Measurements from ENCODE around the gene TEPSIN.
"Not testable (repeated sequence)": the region's sequence is repeated elsewhere in the genome, so short reads cannot be mapped to it uniquely, and the experiment has no call there.

Gene TEPSIN

DNA sequence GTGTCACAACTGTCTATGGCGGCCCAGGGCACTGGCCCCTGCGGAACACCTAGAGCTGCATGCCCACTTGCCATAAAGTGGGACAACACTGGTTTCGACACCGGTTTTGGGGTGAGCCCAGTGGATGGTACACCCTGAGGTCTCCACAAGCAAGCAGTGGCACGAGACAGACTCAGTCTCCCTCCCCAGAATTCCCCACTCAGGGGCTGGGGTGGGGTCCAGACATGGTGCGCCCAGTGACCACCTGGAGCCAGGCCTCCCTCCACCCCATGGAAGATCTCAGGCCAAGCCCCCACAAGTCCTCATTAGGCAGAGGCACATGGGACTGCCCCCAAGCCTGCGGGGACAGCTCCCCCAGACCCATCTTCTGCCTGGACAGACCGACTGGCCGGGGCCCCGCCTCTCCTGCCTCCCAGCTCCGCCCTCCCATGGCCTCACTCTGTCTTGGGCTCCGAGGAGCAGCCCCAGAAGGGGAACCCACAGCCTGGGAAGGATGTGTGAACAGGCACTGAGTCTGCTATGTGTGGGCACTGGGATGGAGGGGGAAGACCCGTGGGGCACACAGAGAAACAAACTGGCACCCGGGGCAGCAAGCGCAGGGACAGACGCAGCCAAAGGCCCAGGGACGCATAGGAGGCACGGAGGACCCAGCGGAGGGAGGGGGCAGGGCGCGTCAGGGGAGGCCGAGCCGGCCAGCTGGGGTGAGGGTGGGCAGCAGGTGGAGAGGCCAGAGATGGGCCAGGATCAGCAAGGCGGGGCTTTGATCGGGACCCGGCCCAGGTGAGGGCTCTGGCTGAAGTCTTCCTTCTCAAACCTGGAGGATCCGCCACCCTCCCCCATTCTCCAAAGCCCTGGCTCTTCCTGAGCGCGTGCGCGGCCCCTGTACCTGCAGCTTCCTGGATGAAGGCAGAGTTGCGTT lies 2.8 kb downstream of the TEPSIN start:
- DNase-seq (ENCODE audit: low spot score) = no peak

DNA sequence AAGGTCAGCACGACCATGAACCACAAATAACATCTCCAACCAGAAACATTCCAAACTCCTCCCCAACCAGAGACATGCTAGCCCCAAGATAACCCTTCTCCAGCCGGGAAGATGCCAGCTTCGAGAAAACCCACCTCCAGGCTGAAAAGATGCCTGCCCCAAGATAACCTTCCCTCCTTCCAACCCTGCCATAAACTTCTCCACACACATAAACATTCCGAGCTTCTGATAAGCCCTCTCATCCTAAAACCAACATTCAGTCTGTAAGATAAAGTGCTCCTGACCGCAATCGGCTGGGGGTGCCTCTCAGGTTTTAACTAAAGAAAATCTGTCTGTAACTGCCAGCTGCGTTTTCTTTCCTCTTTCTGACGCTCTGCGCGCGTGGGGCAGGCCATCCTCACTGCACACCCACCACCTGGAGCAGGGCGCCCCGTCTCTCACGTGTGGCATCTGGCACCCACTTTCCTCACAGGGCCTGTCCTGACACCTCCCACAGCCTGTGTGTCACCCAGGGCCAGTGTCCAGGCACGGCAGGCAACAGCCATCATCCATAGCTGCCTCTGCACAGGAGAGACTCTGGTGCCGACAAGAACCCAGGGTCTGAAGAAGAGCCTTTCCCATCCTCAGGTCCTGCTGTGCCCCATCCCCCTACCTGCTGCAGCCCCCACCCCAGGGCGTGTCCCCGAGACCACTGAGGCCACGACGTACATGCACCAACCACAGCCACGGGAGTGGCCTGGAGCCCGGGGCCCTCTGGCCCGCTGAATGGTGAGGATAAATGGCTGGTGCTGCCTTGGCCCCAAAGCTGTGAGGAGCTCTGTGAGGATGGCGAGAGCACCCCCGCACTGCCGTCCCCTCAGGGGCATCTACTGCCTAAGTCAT lies 3.7 kb downstream of the TEPSIN start:
- no peak for DNase-seq (ENCODE audit: low spot score)

DNA sequence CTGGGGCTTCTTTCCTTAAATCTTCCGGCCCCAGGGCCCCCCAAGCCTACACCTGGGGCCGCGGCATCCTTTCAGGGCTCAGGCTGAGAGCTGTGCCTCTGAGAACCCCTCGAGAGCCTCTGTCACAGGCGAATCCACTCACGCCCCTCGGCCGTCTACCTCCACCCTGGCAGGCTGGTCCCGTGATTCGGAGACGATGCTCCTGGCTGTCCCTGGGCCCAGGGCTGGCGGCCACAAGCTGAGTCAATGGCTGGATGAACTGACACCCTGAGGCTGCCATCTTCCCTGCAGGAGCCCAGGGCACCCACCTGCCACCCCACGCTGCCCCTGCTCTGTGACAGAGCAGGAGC lies 4.4 kb downstream of the TEPSIN start:
- no peak for DNase-seq (ENCODE audit: low spot score)

DNA sequence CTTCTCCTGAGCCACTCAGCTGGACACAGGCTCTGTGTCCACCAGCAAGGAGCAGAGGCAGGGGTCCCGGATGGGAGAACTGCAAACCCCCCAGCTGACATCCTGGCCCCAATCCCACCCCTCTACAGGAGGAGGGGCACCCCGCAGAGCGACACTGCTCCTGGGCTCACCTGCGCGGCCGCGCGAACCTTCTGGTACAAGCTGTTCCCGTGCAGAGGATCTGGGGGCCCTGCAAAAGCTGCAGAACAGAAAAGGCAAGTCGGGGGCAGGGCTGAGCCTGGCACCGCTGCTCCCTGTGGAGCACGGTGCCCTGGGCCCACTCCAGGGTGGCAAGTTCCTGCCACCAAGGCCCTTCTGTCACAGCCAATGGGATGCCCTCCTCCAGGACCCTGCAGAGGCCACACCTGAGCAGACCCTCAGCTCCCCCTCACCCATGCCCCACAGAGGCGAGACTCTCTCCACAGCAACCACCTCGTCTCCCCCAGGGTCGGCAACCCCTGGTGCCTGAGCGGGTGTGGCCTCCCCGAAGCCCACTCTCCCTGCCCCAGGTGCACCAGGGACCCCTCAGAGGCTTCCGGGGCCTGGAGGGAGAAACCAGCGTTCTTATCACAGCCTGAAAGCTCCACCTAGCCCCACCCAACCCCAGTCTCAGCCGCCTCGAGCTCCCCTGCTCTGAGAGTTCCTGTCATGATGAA lies 4.9 kb downstream of the TEPSIN start:
- no peak for DNase-seq (ENCODE audit: low spot score)

DNA sequence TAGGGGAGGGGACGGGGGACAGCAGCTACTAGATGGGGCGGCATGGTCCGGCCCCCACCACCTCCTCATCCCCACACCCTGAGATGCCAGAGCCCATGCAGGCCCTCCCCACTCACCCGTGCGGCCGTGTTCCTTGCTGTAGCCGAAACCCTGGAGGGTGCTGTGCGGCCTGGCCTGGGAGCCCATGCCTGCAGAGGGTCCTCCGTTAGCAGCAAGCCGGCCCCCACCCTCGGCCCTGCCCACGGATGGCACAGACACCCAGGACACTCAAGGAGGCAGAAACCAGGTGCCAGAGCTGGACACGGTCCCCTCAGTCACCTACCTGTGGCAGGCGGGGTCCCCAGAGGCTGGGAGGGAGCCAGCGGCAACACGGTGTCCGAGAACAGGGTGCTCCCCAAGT lies 5.5 kb downstream of the TEPSIN start:
- no peak for DNase-seq (ENCODE audit: low spot score)

DNA sequence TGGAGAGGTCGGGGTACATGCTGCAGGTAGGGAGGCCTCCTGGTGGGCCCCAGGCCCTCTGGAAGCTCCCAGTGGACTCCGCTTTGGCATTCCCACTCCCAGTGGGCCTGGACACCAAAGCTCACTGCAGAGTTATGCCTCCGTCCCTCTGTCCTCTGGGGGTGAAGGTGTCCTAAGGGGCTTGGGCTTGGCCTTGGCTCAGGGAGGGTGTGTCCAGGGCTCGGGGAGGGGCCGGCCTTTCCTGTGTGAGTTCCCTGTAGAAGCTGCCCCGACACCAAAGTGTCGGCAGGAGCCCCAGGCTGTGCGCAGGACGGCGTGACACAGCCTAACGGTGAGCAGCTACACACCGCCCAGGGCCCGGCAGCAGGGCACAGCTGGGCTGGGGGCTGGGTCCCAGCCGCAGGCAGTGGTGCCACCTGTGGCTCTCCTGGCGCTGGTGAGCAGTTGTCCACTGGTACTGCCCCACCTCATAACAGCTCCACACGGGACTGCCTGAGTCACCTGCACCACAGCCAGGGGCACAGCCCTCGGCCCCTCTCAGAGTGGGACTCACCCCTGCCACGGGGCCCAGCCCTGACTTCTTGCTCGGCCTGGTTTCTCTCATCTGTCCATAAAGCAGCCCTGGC lies 6.1 kb downstream of the TEPSIN start:
- no peak for DNase-seq (ENCODE audit: low spot score)

DNA sequence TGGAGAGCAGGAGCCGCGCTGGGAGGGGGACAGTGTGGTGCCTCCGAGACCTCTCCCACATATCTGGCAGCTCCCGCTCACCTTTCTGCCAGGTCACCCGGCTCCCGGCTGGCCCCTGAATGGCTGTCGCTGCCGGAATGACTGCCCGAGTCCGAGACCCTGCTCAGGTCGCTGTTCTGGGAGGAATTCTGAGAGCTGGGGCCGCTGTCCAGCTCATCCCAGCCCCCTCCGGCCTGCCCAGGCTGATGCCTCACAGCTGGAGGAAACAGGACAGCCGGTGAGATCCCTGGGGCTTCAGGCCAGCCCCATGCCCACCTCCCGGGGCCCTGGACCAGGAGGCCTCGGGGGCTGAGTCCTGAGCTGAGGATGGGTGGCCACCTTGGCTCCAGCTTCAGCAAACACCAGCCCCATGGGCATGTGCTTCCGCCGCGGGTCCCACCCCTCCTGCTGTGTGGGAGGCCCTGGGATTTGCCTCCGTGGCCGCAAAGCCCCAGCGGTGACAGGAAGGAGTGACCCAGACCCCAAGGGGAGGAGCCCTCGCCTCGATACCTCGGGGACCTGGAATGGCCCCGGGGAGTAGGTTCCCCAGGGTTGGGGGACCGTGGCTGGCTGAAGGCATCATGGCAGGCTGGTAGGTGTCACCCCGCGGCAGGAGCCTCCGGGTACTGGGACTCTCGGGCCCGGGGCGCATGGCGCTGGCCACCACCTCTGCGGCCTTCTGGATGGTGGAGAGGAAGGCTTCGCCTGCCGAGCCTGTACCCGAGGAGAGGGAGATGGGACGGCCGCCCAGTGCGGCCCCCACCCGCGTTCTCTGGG lies 6.9 kb downstream of the TEPSIN start:
- no peak for DNase-seq (ENCODE audit: low spot score)

DNA sequence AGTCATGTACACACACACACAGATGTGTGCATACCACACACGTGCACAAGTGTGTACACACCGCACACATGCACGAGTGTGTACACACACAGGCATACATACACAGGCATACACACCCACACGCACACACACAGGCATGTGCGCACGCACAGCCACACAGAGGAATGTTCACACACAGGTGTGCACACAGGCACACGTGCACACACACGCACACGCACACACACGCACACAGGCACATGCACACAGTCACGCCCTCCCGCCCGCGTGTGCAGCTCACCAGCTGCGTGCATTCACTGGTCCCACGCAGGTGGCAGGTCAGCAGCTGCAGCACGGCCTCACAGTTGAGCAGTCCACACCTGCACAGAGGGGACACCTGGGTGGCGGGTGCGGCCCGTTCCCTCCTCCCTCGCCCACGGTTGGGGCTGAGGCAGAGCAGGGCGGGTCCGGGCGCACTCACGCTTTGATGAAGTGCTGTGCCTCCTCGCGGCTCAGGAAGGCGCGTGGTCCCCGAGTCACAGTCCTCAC lies 7.7 kb downstream of the TEPSIN start:
- no peak for DNase-seq (ENCODE audit: low spot score)

DNA sequence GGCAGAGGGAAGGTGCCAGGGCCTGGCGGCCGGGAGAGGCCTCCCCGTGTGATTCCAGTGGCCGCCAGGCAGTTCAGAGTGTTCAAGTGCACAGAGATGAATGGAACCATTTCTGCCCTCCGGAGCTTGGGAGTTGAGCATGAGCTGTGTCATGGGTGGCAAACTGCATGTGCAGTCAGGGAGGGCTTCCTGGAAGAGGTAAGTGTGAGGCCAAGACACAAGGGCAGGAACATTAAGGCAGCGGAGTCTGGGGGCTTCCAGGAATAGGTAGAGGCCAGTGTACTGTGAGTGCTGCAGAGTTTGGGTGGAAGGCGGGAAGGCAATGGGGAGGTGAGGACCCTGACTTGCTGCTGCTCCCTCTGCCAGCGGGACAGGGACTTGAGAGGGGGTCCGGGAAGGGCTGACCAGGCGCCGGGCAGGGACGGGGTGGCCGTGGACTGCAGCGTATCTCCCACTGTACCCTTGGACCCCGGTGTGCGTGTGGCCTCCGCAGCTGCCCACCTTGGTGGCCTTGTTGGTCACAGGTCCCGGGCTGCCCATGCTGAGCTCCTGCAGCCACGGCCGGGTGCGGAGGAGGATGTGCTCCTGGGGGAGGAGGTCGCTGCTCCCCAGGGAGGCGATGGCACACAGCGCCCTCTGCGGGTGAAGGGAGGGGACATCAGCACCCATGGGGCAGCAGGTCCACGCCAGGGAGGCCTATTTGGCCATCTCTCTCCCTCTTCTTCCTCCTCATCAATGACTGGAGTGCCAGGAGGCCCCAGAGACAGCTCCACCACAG lies 8.6 kb downstream of the TEPSIN start:
- no peak for DNase-seq (ENCODE audit: low spot score)

DNA sequence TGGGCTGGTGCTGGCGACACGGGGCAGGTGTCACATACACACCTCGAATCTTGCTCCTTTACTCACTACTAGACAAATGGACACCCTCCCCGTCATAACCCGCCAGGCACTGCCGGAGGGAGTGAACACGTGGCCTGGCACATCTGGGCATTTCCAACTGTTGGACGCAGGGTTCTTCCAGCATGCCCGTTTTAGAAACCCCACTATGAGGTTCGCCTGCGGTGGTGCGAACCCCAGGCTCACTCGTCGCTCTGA lies 9.3 kb downstream of the TEPSIN start:
- no peak for DNase-seq (ENCODE audit: low spot score)

DNA sequence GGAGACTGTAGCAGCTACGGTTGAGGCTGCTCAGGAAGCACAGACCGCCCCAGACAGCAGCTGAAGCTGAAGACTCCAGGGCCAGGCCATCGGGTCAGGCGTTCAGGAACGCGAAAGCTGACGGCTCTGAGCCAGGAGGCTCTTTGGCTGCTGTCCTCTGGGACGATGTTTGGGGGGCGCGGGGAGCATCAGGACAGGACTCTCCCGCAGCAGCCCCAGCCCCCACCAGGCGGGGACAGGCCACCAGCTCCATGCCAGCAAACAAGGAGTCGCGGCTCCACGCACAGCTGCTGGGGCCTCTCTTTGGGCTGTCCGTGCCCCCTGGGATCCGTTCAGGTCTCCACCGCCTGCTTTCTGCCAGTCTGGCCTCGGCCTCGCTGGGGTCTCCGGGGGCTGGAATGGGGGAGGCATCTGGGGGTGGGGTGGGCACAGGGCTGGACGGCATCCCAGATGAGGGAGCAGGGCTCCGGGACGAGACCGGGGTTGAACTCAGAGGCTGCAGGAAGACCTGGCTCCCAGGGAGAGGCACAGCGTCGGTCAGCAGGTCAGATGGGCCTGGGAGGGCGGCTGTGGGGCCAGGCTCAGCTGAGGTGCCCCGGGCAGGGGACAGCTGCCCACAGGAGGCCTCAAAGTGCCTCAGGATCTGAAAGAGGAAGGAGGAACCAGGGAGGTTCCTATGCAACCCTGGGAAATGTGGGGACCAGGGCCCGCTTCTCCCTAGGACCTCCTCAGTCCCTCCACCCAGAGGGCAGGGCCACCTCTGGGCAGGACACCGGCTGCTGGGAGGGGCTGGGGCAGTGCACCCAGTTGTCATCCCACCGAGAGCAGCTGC lies 9.8 kb downstream of the TEPSIN start:
- DNase-seq (ENCODE audit: low spot score) = no peak

DNA sequence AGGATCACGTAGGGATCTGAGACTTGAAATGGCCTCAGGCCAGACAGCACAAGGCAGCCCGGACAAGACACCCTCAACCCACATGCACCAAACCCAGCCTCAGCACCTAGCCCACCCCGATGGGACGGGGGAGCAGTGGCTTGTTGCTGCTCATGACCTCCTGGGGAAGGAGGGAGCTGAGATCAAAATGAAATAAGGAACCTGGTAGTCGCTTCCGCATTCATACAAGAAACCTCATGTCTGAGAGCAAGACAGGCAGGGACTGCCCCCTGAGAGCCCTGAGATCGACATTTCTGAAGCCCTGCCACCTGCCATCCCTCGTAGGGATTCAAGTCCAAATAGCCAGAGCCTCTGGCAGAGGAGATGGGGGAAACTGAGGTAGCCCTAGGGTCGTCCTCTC lies 10.4 kb downstream of the TEPSIN start:
- DNase-seq (ENCODE audit: low spot score) = no peak

DNA sequence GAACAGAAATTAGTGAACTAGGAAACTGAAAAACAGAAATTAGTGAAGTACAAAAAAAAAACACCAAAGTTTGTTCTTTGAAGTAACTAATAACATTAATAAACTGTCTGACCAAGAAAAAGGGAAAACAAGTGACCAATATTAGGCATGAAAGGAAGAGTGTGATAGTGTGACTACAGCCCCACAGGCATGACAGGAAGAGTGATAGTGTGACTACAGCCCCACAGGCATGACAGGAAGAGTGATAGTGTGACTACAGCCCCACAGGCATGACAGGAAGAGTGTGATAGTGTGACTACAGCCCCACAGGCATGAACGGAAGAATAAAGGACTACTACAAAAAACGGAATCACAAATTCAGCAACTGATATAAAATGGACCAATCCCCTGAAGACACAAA lies 11.2 kb downstream of the TEPSIN start:
- DNase-seq (ENCODE audit: low spot score) = not testable (repeated sequence)

DNA sequence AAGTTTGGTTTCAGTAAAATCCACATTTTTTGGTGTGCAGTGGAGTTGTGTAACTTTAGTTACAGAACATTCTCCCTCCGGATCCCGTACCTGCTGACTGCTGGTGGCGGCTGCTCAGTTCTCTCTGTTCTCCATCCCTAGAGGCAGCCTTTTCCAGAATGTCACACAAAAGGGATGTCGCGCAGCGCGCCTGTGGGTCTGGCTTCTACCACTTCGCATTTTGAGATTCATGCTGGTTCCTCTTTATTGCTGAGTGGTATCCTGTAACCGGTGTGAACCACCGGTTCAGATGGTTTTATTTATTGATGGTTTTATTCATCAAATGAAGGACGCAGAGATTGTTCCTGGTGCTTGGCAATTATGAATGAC lies 15.1 kb downstream of the TEPSIN start:
- DNase-seq (ENCODE audit: low spot score) = no peak

DNA sequence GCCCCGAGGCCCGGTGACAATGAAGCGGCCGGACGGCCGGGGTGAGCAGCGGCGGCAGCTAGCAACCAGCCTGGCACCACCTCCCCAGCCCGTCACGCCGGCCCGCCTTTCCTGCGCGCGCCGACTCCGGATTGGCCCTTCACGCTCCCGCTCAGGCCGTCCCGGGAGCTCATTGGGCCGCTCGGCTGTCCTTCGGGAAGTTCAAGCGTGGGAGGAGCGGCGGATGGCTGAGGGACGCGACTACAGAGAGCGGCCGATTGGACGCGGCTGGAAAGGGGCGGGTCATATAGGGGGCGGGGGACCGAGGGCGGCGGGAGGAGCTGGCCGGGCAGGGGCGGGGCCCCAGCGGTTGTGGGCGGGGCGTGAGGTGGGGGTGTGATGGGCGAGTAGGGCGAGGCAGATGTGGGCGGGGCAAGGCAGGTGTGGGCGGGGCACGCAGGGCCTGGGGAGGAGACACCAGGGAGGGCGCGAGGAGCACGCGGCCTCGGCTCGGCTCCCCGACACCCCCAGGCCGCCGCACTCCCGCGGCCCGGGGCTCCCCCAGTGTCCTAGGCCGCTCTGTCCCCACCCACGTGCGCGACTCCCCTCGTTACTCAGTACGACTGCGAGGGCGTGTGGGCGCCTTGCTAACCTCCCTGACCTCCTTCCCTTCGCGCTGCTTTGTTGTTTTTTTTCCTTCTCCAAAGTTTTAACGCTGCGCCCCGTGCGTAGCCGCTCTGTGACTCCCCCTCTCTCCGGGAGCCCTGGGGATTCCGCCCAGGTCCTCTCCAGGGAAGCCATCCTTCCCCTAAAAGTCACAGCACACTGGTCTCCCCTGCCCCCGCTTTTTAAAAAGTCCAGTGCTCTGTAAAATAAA lies 15.7 kb downstream of the TEPSIN start, which contains the start of gene CEP131:
TSS of gene CEP131 (minus strand) at position 60 of the 856 bp plus-strand sequence. CDS start 2,909 bp downstream, outside the sequence.
- peak; percentile 100 for DNase-seq (ENCODE audit: low spot score)

DNA sequence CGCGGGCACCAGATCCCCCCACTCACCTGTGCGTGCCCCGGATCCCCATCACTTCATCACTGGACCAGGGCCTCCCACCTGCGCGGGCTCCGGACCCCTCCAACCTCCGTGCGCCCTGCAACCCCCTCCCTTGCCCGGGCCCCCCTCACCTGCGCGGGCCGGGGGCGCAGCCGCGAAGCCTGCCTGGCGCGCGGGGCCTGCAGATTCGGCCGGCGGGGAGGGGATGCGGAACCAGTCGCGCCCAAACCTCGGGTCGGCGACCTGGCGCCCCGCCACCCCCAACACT lies 16.3 kb downstream of the TEPSIN start:
- no peak for DNase-seq (ENCODE audit: low spot score)

DNA sequence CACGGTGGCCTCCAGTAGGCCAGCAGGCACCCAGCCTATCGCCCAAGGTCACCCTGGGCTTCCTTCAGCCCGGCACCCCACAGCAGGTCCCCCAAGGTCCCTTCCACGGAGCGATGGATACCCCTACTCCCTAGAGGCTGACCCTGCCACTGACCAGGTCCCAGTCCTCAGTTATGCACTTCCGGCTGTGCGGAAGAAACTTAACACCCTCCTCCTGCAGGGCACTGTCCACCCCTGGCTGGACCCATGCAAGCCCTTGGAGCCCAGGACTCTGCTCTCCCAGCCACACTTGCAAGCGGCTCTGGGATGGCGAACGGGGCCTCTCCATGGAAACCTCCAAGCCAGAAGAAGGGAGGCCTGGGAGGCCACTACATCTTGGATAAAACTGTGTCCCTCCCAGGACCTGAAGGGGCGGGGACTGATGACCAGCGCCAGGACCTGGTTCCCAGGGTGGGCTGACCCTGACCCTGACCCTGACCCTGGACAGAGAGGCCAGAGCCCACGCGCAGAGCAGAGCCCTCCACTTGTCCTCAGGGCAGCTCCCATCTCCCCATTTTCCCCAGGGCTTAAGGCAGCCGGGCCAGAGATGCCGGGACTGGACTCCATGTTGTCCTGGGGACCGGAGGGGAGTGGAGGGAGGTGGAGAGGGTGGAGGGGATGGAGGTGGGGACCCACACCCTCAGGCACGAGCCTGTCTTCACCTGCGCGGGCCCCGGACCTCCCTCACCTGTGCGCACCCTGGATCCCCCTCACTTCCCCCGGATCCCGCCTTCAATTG lies 16.8 kb downstream of the TEPSIN start:
- peak; percentile 43 for DNase-seq (ENCODE audit: low spot score)

DNA sequence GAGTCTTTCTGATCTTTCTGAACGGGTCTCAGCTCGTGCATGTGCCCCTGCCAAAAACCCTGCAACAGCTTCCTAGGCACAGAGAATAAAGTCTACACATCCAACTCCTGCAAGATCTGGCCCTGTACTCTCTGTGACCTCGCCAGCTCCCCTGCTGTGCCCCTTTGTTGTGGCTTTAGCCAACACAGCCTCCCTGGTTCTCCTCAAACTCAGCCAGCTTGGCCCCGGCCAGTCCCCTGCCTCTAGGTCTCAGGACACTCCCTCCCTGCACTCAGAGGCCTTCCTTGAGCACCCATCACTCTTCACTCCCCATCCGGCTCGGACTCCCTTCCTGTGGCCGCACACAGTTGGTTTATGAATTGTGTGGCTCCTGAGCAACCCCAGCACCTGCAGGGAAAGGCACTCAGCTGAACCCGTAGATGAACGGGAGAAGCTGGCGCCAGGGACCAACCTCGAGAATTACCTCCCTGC lies 17.4 kb downstream of the TEPSIN start:
- DNase-seq (ENCODE audit: low spot score) = no peak
